AG04450 (cell line): ENCODE measurements around the gene CDH4. TPM values are rescaled to one million over a fixed set of nuclear protein-coding genes. Genes with fewer than 3 reads are reported as not detected.

ENCODE experiments used
- CTCF ChIA-PET: fragments of 300-600, 350-600 bp; formaldehyde crosslinking; extraction: SDS; loops from one replicate; lab custom pipeline; 2022; ENCODE audit warnings: antibody characterized with exemption, inconsistent platforms; lab: Charles Lee
- POLR2A ChIA-PET: fragments of 350-600 bp; formaldehyde crosslinking; extraction: SDS; loops from one replicate; lab custom pipeline; 2021; ENCODE audit warnings: antibody characterized with exemption, inconsistent platforms; lab: Yijun Ruan, JAX
- DNase-seq: peaks from one replicate; pipeline ENCODE4 v3.0.0-alpha.2; 2011; ENCODE audit warnings: low read depth, low spot score
- H3K27ac ChIP-seq: one replicate; pipeline ENCODE4 v1.5.1; 2012; ENCODE audit warnings: low read depth, low read length, control low read depth
- H3K27me3 ChIP-seq: one replicate; pipeline ENCODE4 v1.6.0; 2012; ENCODE audit warnings: low read length; ENCODE audit not compliant: control insufficient read depth, insufficient read depth
- H3K4me3 ChIP-seq: 2 replicates; pipeline ENCODE4 v1.5.1; 2011; ENCODE audit warnings: mild to moderate bottlenecking, low read depth, low read length, control low read depth
- H3K9me3 ChIP-seq: 2 replicates; pipeline ENCODE4 v1.5.1; 2012; ENCODE audit warnings: low read length; ENCODE audit not compliant: control insufficient read depth, insufficient read depth
- polyA plus RNA-seq: library from polyadenylated mRNA; depleted of rRNA; stranded (reverse); fragments of >200 nt; gene quantifications from 2 replicates; pipeline ENCODE4 v1.2.3, GENCODE V29; 2011
- TF ChIP-seq, protein P1 (sequence below): IDR thresholded peaks from 2 replicates; pipeline ENCODE4 v1.5.1; 2011; ENCODE audit warnings: low read depth, low read length, control low read depth, inconsistent platforms

Gene CDH4
- polyA plus RNA-seq, 1 experiment = 1.6 TPM

DNA sequence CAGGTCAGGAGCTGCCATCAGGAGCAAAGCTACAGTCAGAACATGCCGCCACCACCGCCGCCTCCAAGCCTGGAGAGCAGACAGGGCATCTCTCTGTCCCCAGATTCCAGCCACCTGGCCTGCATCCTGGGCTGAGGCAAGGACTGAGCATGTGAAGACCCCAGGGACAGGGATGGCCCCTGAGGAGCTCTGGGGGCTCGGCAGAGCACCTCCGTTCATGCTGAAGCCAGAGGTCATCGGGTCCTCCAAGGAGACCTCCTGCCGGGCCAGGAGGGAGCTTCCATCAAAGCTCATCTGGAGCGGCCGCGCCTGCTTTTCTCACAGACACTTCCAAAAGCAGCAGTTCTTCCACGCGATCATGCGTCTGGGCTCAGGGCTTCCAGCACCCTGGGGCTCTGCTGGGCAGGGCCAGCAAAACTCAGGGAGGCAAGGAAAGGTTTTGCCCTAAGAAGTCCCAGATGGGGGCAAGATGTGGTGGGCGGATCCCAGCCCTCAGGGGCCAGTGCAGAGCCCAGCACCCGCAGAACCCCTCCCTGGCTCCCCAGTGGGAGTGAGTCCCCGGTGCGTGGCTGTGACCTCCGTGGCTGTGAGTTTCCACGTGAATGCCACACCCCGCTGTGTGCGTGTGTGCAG is 675.2 kb downstream of the CDH4 start:
- H3K4me3 ChIP-seq = no peak overlapping the region
- peaks cover 29% of the 10 kb centered on the region; the same call in 1 of the 2 replicates for H3K9me3 ChIP-seq
- POLR2A ChIA-PET = no interaction called here
- DNase-seq = no peak
- TF ChIP-seq, protein P1, sequence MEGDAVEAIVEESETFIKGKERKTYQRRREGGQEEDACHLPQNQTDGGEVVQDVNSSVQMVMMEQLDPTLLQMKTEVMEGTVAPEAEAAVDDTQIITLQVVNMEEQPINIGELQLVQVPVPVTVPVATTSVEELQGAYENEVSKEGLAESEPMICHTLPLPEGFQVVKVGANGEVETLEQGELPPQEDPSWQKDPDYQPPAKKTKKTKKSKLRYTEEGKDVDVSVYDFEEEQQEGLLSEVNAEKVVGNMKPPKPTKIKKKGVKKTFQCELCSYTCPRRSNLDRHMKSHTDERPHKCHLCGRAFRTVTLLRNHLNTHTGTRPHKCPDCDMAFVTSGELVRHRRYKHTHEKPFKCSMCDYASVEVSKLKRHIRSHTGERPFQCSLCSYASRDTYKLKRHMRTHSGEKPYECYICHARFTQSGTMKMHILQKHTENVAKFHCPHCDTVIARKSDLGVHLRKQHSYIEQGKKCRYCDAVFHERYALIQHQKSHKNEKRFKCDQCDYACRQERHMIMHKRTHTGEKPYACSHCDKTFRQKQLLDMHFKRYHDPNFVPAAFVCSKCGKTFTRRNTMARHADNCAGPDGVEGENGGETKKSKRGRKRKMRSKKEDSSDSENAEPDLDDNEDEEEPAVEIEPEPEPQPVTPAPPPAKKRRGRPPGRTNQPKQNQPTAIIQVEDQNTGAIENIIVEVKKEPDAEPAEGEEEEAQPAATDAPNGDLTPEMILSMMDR = no peak
- no peak overlapping the region for H3K27ac ChIP-seq
- CTCF ChIA-PET = interaction anchor here (0.8 kb wide), 1 partner anchor 40 kb away, joined by 4 read pairs; no protein-coding TSS in a partner anchor
- H3K27me3 ChIP-seq = no peaks in the 10 kb centered on the region

DNA sequence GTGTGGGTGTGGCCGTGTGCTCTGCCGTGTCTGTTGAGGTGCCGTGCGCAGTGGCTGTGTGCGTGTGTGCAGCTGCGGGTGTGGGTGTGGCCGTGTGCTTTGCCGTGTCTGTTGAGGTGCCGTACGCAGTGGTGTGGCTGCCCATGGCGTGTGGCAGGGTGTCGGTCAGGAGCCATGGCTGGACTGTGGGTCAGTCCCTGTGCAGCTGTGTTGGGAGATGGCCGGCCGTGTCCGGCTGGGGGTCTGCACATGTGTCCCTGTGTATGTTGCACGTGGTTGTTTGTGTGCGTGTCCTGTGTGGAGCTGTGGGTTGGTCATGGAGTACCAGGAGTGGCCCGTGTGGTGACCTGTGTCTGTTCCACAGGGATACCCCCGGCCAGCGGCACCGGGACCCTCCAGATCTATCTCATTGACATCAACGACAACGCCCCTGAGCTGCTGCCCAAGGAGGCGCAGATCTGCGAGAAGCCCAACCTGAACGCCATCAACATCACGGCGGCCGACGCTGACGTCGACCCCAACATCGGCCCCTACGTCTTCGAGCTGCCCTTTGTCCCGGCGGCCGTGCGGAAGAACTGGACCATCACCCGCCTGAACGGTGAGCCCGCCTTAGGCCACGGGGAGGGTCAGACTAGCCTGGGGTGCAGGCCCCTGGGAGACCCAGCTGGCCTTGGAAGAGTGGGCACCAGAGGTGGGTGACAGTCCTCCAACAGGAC is 675.9 kb downstream of the CDH4 start:
- Histone ChIP-seq H3K27ac (no peak overlapping the region), H3K4me3 (no peak overlapping the region), H3K27me3 (no peaks in the 10 kb centered on the region), H3K9me3 (peaks cover 29% of the 10 kb centered on the region; the same call in 1 of the 2 replicates)
- ChIA-PET POLR2A (no interaction called here), CTCF (interaction anchor here (0.8 kb wide), 1 partner anchor 41 kb away, joined by 4 read pairs; no protein-coding TSS in a partner anchor)
- TF ChIP-seq, protein P1 = no peak
- no peak for DNase-seq

DNA sequence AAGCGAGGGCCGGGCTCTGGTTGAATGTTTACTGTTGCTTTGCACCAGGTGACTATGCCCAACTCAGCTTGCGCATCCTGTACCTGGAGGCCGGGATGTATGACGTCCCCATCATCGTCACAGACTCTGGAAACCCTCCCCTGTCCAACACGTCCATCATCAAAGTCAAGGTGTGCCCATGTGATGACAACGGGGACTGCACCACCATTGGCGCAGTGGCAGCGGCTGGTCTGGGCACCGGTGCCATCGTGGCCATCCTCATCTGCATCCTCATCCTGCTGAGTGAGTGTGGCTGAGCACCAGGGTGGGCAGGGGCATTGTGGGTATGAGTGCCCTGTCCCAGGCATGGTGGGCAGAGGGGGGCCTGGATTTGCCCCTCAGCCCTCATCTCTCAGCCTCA is 677.5 kb downstream of the CDH4 start:
- POLR2A ChIA-PET = no interaction called here
- no peak for DNase-seq
- Histone ChIP-seq H3K27ac (no peak overlapping the region), H3K4me3 (no peak overlapping the region), H3K9me3 (peaks cover 29% of the 10 kb centered on the region; the same call in 1 of the 2 replicates), H3K27me3 (no peaks in the 10 kb centered on the region)
- CTCF ChIA-PET = no interaction called here
- TF ChIP-seq, protein P1 = no peak

DNA sequence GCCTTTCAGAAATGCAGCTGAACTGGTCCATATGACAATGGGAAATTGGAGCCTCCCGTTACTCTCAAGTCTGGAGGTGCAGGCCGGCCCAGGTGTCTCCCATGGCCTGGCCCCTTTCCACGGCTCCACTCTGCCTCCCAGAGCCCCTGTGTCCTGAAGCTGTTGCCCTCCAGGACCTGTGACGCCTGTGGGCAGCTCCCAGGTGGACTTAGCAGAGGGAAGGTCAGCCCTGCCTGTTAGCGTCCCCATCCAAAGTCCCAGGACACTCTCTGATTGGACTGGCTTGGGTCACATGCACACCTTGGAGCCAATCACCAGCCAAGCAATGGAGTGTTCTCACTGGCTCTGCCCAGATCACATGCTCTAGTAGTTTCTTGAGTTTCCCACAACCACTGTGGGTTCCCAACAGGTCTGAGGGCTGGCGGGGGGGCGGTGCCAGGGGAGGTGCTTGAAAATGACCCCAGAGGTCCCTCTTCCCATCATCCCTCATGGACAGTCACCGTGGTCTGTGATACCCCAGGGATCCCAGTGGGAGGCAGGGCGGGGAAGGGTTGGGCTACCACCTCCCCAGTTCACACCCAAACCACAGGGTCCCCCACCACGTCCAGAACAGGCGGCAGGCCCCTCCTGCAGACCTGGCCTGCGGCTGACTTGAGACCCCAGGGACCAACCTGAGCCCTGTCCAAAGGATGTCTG is 678.1 kb downstream of the CDH4 start:
- Histone ChIP-seq H3K4me3 (no peak overlapping the region), H3K27me3 (no peaks in the 10 kb centered on the region), H3K27ac (no peak overlapping the region), H3K9me3 (peaks cover 27% of the 10 kb centered on the region; the same call in 1 of the 2 replicates)
- ChIA-PET POLR2A (no interaction called here), CTCF (no interaction called here)
- TF ChIP-seq, protein P1 = no peak
- no peak for DNase-seq
